ENCODE data around the gene CDH26. TPM values are rescaled to one million over a fixed set of nuclear protein-coding genes. Genes with fewer than 3 reads are reported as not detected.
"Not testable (repeated sequence)": the region's sequence is repeated elsewhere in the genome, so short reads cannot be mapped to it uniquely, and the experiment has no call there.

The CDH26 gene
- total and polyA plus RNA-seq, 9 donors, result 0.12 to 0.84 (median 0.41) TPM

GRCh38 chr20:60040471-60041162 is 82.4 kb downstream of the CDH26 start:
- intact Hi-C loops (cut with DNase I), result no loop called here
- Histone ChIP-seq H3K9me3 (no peaks in the 10 kb centered on the region), H3K27me3 (no peaks in the 10 kb centered on the region), H3K4me1 (ENCODE audit: insufficient read depth) (no peaks in the 10 kb centered on the region), H3K27ac (no peak overlapping the region), H3K36me3 (no peaks in the 10 kb centered on the region), H3K4me3 (no peak overlapping the region)
- TF ChIP-seq EP300 (IDR thresholded peaks at IDR 0.05) (no peak), CTCF (IDR thresholded peaks at IDR 0.05) (no peak)
- no peak for DNase-seq
- 95 to 96% (median 95%) methylated on average over 8 of the region's 8 CpGs for WGBS, 3 donors

- H3K4me1 ChIP-seq (ENCODE audit: insufficient read depth); H3K36me3 ChIP-seq; intact Hi-C loops (cut with DNase I); H3K9me3 ChIP-seq; H3K27ac ChIP-seq; H3K27me3 ChIP-seq; H3K4me3 ChIP-seq; DNase-seq: not testable (repeated sequence)
- WGBS, 3 donors, result 22 to 44% (median 25%) methylated on average over 8 of the region's 8 CpGs
Observed at GRCh38 chr20:60041436-60042165, 83.4 kb downstream of the CDH26 start.

DNA sequence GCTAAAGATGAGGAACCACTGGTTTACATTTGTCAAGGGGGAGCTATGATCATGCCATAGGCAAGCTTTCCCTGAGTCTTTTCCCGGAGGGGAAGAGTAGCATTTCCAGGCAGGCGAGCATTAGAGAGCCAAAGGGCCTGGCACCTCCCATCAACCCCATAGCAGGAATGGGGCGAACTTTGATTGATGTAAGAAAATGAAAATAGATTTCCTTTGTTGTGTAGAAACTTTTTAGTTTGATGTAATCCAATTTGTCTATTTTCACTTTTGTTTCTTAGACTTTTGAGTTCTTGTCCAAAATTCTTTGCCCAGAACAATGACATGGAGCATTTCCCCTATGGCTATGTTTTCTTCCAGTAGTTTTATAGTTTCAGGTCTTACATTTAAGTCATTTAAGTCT is 85.2 kb downstream of the CDH26 start:
- no peak overlapping the region for H3K4me3 ChIP-seq
- no peak overlapping the region for H3K27ac ChIP-seq
- no peaks in the 10 kb centered on the region for H3K27me3 ChIP-seq
- 89 to 95% (median 94%) methylated on average over 3 of the region's 3 CpGs for WGBS, 3 donors
- H3K9me3 ChIP-seq, result no peaks in the 10 kb centered on the region
- DNase-seq, result no peak
- H3K36me3 ChIP-seq, result no peaks in the 10 kb centered on the region
- peaks cover 2% of the 10 kb centered on the region for H3K4me1 ChIP-seq (ENCODE audit: insufficient read depth)
- TF ChIP-seq EP300 (IDR thresholded peaks at IDR 0.05), result no peak
- TF ChIP-seq POLR2A (IDR thresholded peaks at IDR 0.05), result no peak
- TF ChIP-seq CTCF (IDR thresholded peaks at IDR 0.05), result no peak
- intact Hi-C loops (cut with DNase I), result no loop called here

- no peak for DNase-seq
- intact Hi-C loops (cut with DNase I), result no loop called here
- Histone ChIP-seq H3K27ac (no peak overlapping the region), H3K27me3 (no peaks in the 10 kb centered on the region), H3K9me3 (no peaks in the 10 kb centered on the region), H3K4me1 (ENCODE audit: insufficient read depth) (peaks cover 2% of the 10 kb centered on the region), H3K4me3 (no peak overlapping the region), H3K36me3 (no peaks in the 10 kb centered on the region)
- TF ChIP-seq EP300 (IDR thresholded peaks at IDR 0.05) (no peak), CTCF (IDR thresholded peaks at IDR 0.05) (no peak), POLR2A (IDR thresholded peaks at IDR 0.05) (no peak)
- 6 to 7% (median 6%) methylated on average over 4 of the region's 4 CpGs for WGBS, 3 donors
Observed at GRCh38 chr20:60046011-60046413, 87.8 kb downstream of the CDH26 start.

GRCh38 chr20:60046436-60046835 is 88.2 kb downstream of the CDH26 start:
- no peak overlapping the region for H3K27ac ChIP-seq
- no peaks in the 10 kb centered on the region for H3K9me3 ChIP-seq
- DNase-seq, result no peak
- intact Hi-C loops (cut with DNase I), result no loop called here
- peaks cover 2% of the 10 kb centered on the region for H3K4me1 ChIP-seq (ENCODE audit: insufficient read depth)
- H3K4me3 ChIP-seq, result no peak overlapping the region
- no peak for TF ChIP-seq EP300 (IDR thresholded peaks at IDR 0.05)
- no peak for TF ChIP-seq CTCF (IDR thresholded peaks at IDR 0.05)
- TF ChIP-seq POLR2A (IDR thresholded peaks at IDR 0.05), result no peak
- H3K36me3 ChIP-seq, result no peaks in the 10 kb centered on the region
- no peaks in the 10 kb centered on the region for H3K27me3 ChIP-seq
- WGBS, 3 donors, result 90 to 97% (median 92%) methylated on average over 2 of the region's 2 CpGs

All from ovary (tissue), 9 donors.